Measurements from ENCODE around the gene MASTL. TPM values are rescaled to one million over a fixed set of nuclear protein-coding genes. Genes with fewer than 3 reads are reported as not detected.

MASTL gene
- total and polyA plus RNA-seq, 3 experiments from 2014 or later = 3.4 to 22.8 (median 22.6) TPM

- no peak overlapping the region for H3K4me3 Mint-ChIP-seq
- no peak overlapping the region for H3K27ac Mint-ChIP-seq
- DNase-seq = no peak
- Histone ChIP-seq H3K4me1 (ENCODE audit: insufficient read depth, low read length) (no peaks in the 10 kb centered on the region), H3K9me3 (ENCODE audit: low read length) (no peaks in the 10 kb centered on the region), H3K27me3 (ENCODE audit: insufficient read depth, low read length, poor library complexity, severe bottlenecking) (no peaks in the 10 kb centered on the region), H3K4me3 (ENCODE audit: low read length) (no peak overlapping the region), H3K27ac (ENCODE audit: low read depth, low read length) (no peak overlapping the region), H3K36me3 (ENCODE audit: insufficient read depth, low read length) (no peaks in the 10 kb centered on the region)
- no peaks in the 10 kb centered on the region for H3K27me3 Mint-ChIP-seq
- ChIA-PET POLR2A (interaction anchor here (1.1 kb wide), 1 partner anchor 34 kb away, joined by 3 read pairs; the partner anchor contains the start of gene YME1L1), CTCF (no interaction called here)
- peaks cover 0 to 23% (median 15%) of the 10 kb centered on the region in 3 donors for H3K36me3 Mint-ChIP-seq
- H3K4me1 Mint-ChIP-seq = no peaks in the 10 kb centered on the region
- H3K9me3 Mint-ChIP-seq = no peaks in the 10 kb centered on the region
Observed at GRCh38 chr10:27188897-27189296, 33.7 kb downstream of the MASTL start.

GRCh38 chr10:27190508-27190907 lies 35.4 kb downstream of the MASTL start:
- no peak for DNase-seq
- Histone ChIP-seq H3K27ac (ENCODE audit: low read depth, low read length) (no peak overlapping the region), H3K4me3 (ENCODE audit: low read length) (no peak overlapping the region), H3K4me1 (ENCODE audit: insufficient read depth, low read length) (no peaks in the 10 kb centered on the region), H3K27me3 (ENCODE audit: insufficient read depth, low read length, poor library complexity, severe bottlenecking) (no peaks in the 10 kb centered on the region), H3K9me3 (ENCODE audit: low read length) (no peaks in the 10 kb centered on the region), H3K36me3 (ENCODE audit: insufficient read depth, low read length) (no peaks in the 10 kb centered on the region)
- Mint-ChIP-seq H3K9me3 (no peaks in the 10 kb centered on the region), H3K27me3 (no peaks in the 10 kb centered on the region), H3K36me3 (peaks cover 0 to 15% (median 12%) of the 10 kb centered on the region in 3 donors), H3K4me3 (no peak overlapping the region), H3K4me1 (no peaks in the 10 kb centered on the region), H3K27ac (peak overlapping the region in 1 of 8 donors; percentile 35)
- CTCF ChIA-PET = no interaction called here
- POLR2A ChIA-PET = no interaction called here

GRCh38 chr10:27192284-27192683 lies 37.1 kb downstream of the MASTL start:
- Histone ChIP-seq H3K4me3 (ENCODE audit: low read length) (no peak overlapping the region), H3K36me3 (ENCODE audit: insufficient read depth, low read length) (peaks cover 5% of the 10 kb centered on the region), H3K9me3 (ENCODE audit: low read length) (no peaks in the 10 kb centered on the region), H3K4me1 (ENCODE audit: insufficient read depth, low read length) (no peaks in the 10 kb centered on the region), H3K27ac (ENCODE audit: low read depth, low read length) (no peak overlapping the region), H3K27me3 (ENCODE audit: insufficient read depth, low read length, poor library complexity, severe bottlenecking) (no peaks in the 10 kb centered on the region)
- no peak for DNase-seq
- no peaks in the 10 kb centered on the region for H3K27me3 Mint-ChIP-seq
- peaks cover 0 to 20% (median 10%) of the 10 kb centered on the region in 3 donors for H3K36me3 Mint-ChIP-seq
- no peaks in the 10 kb centered on the region for H3K4me1 Mint-ChIP-seq
- POLR2A ChIA-PET = no interaction called here
- CTCF ChIA-PET = no interaction called here
- H3K4me3 Mint-ChIP-seq = no peak overlapping the region
- no peaks in the 10 kb centered on the region for H3K9me3 Mint-ChIP-seq
- H3K27ac Mint-ChIP-seq = peak overlapping the region in 2 of 8 donors; percentile 50 to 74

DNA sequence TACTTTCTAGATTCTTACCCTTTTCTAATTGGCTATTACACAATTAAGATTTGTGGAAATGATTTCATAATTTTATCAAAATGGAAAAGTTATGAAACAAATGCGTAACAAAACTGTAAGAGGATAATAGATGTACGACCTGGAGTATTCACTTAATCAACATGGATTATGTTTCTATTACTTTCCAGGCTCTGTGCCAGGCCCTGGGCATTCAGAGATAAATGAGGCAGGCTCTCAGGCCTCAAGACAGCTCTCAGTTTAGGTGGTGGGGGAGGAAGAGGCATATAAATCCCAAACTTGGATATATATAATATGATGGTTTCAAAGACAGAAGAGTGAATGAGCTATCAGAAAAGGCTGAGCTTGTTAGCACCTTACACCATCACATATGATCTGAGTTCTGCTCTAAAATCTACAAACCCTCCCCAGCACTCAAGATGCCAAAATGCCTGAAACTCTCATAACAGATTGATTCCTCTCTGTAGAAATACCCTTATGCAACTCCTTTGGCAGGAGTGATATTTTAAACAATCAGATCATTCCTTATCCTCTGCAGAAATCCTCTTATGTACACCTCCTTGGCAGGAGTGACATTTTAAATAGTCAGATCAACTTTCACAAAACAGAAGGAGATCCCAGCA lies 42.9 kb downstream of the MASTL start:
- CTCF ChIA-PET = no interaction called here

DNA sequence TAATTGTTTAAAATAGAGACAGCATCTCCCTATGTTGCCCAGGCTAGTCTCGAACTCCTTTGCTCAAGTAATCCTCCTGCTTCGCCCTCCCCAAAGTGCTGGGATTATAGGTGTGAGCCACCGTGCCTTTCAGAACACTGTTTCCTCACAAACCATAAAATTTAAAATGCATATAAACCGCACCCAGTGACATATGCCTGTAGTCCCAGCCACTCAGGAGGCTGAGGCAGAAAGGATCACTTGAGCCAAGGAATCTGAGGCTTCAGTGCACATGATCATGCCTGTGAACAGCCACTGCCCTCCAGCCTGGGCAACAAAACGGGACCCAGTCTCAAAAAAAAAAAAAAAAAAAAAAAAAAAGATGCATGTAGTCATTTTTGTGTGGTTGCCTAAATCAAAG lies 48.7 kb downstream of the MASTL start:
- no peak overlapping the region for H3K4me3 Mint-ChIP-seq
- CTCF ChIA-PET = interaction anchor here (1.4 kb wide), 1 partner anchor 20 kb away, joined by 4 read pairs; no protein-coding TSS in a partner anchor
- no peaks in the 10 kb centered on the region for H3K4me1 Mint-ChIP-seq
- POLR2A ChIA-PET = no interaction called here
- DNase-seq = no peak
- H3K27me3 Mint-ChIP-seq = no peaks in the 10 kb centered on the region
- Histone ChIP-seq H3K27me3 (ENCODE audit: insufficient read depth, low read length, poor library complexity, severe bottlenecking) (no peaks in the 10 kb centered on the region), H3K4me1 (ENCODE audit: insufficient read depth, low read length) (no peaks in the 10 kb centered on the region), H3K27ac (ENCODE audit: low read depth, low read length) (no peak overlapping the region), H3K36me3 (ENCODE audit: insufficient read depth, low read length) (peaks cover 22% of the 10 kb centered on the region), H3K4me3 (ENCODE audit: low read length) (no peak overlapping the region), H3K9me3 (ENCODE audit: low read length) (no peaks in the 10 kb centered on the region)
- no peak overlapping the region for H3K27ac Mint-ChIP-seq
- peaks cover 0 to 74% (median 10%) of the 10 kb centered on the region in 3 donors for H3K36me3 Mint-ChIP-seq
- H3K9me3 Mint-ChIP-seq = no peaks in the 10 kb centered on the region

More for the DNA sequence above, 42.9 kb downstream of the MASTL start:
- no peaks in the 10 kb centered on the region for H3K9me3 ChIP-seq (ENCODE audit: low read length)
- no peak for DNase-seq
- H3K4me3 ChIP-seq (ENCODE audit: low read length) = no peak overlapping the region
- H3K27ac Mint-ChIP-seq = peak overlapping the region in 4 of 8 donors; percentile 24 to 76 (median 26)
- POLR2A ChIA-PET = no interaction called here
- H3K36me3 Mint-ChIP-seq = peaks cover 0 to 60% (median 9%) of the 10 kb centered on the region in 3 donors
- no peaks in the 10 kb centered on the region for H3K27me3 ChIP-seq (ENCODE audit: insufficient read depth, low read length, poor library complexity, severe bottlenecking)
- H3K36me3 ChIP-seq (ENCODE audit: insufficient read depth, low read length) = peaks cover 15% of the 10 kb centered on the region
- no peaks in the 10 kb centered on the region for H3K4me1 ChIP-seq (ENCODE audit: insufficient read depth, low read length)
- H3K9me3 Mint-ChIP-seq = no peaks in the 10 kb centered on the region
- H3K4me3 Mint-ChIP-seq = no peak overlapping the region
- peaks cover 0 to 3% (median 0%) of the 10 kb centered on the region in 3 donors for H3K4me1 Mint-ChIP-seq
- no peaks in the 10 kb centered on the region for H3K27me3 Mint-ChIP-seq
- H3K27ac ChIP-seq (ENCODE audit: low read depth, low read length) = no peak overlapping the region

- H3K9me3 ChIP-seq (ENCODE audit: low read length) = no peaks in the 10 kb centered on the region
- peaks cover 42% of the 10 kb centered on the region for H3K36me3 ChIP-seq (ENCODE audit: insufficient read depth, low read length)
- POLR2A ChIA-PET = no interaction called here
- H3K36me3 Mint-ChIP-seq = peaks cover 0 to 82% (median 11%) of the 10 kb centered on the region in 3 donors
- H3K27ac ChIP-seq (ENCODE audit: low read depth, low read length) = no peak overlapping the region
- H3K27me3 Mint-ChIP-seq = no peaks in the 10 kb centered on the region
- H3K4me1 ChIP-seq (ENCODE audit: insufficient read depth, low read length) = no peaks in the 10 kb centered on the region
- peaks cover 0 to 2% (median 0%) of the 10 kb centered on the region in 3 donors for H3K4me1 Mint-ChIP-seq
- CTCF ChIA-PET = interaction anchor here (1.0 kb wide), 1 partner anchor 16 kb away, joined by 4 read pairs; no protein-coding TSS in a partner anchor
- no peak for DNase-seq
- H3K4me3 ChIP-seq (ENCODE audit: low read length) = no peak overlapping the region
- H3K27me3 ChIP-seq (ENCODE audit: insufficient read depth, low read length, poor library complexity, severe bottlenecking) = no peaks in the 10 kb centered on the region
- H3K9me3 Mint-ChIP-seq = no peaks in the 10 kb centered on the region
- H3K27ac Mint-ChIP-seq = no peak overlapping the region
- no peak overlapping the region for H3K4me3 Mint-ChIP-seq
Observed at GRCh38 chr10:27207350-27207749, 52.2 kb downstream of the MASTL start.

DNA sequence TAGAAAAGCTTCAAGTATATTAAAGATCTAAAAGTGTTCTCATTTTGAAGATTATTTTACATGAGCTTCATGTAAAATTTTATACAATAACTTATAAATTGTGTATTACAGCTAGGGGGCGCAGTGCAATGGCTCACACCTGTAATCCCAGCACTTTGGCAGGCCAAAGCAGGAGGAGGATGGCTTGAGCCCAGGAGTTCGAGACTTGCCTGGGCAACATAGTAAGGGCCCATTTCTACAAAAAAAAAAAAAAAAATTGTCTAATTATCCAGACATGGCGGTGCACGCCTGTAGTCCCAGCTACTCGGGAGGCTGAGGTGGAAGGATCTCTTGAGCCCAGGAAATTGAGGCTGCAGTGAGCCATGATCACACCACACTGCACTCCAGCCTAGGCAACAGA lies 68.8 kb downstream of the MASTL start:
- Histone ChIP-seq H3K36me3 (ENCODE audit: insufficient read depth, low read length) (peaks cover 23% of the 10 kb centered on the region), H3K27ac (ENCODE audit: low read depth, low read length) (no peak overlapping the region), H3K4me1 (ENCODE audit: insufficient read depth, low read length) (peaks cover 25% of the 10 kb centered on the region), H3K4me3 (ENCODE audit: low read length) (no peak overlapping the region), H3K27me3 (ENCODE audit: insufficient read depth, low read length, poor library complexity, severe bottlenecking) (no peaks in the 10 kb centered on the region), H3K9me3 (ENCODE audit: low read length) (no peaks in the 10 kb centered on the region)
- H3K4me3 Mint-ChIP-seq = peak overlapping the region; percentile 18 to 84 (median 72)
- no peaks in the 10 kb centered on the region for H3K9me3 Mint-ChIP-seq
- H3K4me1 Mint-ChIP-seq = peaks cover 32 to 40% (median 38%) of the 10 kb centered on the region in 3 donors
- H3K27me3 Mint-ChIP-seq = no peaks in the 10 kb centered on the region
- peaks cover 0 to 54% (median 12%) of the 10 kb centered on the region in 3 donors for H3K36me3 Mint-ChIP-seq
- DNase-seq = peak; percentile 11 to 58 (median 35)
- POLR2A ChIA-PET = interaction anchor here (0.6 to 1.7 kb wide), 4 partner anchors 17 to 261 kb away, joined by 3 to 7 read pairs (median 6); partner anchors contain the start of gene ACBD5
- CTCF ChIA-PET = interaction anchor here (0.6 to 2.7 kb wide), 29 partner anchors 9 to 1321 kb away, joined by 3 to 20 read pairs (median 4); partner anchors contain the start of genes ACBD5 and MASTL
- peak overlapping the region in 7 of 8 donors; percentile 75 to 97 (median 91) for H3K27ac Mint-ChIP-seq

- H3K27ac ChIP-seq (ENCODE audit: low read depth, low read length) = no peak overlapping the region
- Mint-ChIP-seq H3K27me3 (no peaks in the 10 kb centered on the region), H3K27ac (peak overlapping the region; percentile 75 to 92 (median 90)), H3K4me3 (peak overlapping the region; percentile 65 to 84 (median 79)), H3K4me1 (peaks cover 29 to 40% (median 35%) of the 10 kb centered on the region in 3 donors), H3K9me3 (no peaks in the 10 kb centered on the region), H3K36me3 (peaks cover 0 to 46% (median 7%) of the 10 kb centered on the region in 3 donors)
- POLR2A ChIA-PET = interaction anchor here (1.2 to 1.7 kb wide), 2 partner anchors 15 to 71 kb away, joined by 3 to 5 read pairs; partner anchors contain the start of genes ACBD5 and YME1L1
- no peak overlapping the region for H3K4me3 ChIP-seq (ENCODE audit: low read length)
- no peaks in the 10 kb centered on the region for H3K27me3 ChIP-seq (ENCODE audit: insufficient read depth, low read length, poor library complexity, severe bottlenecking)
- H3K9me3 ChIP-seq (ENCODE audit: low read length) = no peaks in the 10 kb centered on the region
- H3K36me3 ChIP-seq (ENCODE audit: insufficient read depth, low read length) = peaks cover 16% of the 10 kb centered on the region
- DNase-seq = peak in 4 of 5 donors; percentile 33 to 63 (median 52)
- CTCF ChIA-PET = interaction anchor here (1.4 to 2.7 kb wide), 3 partner anchors 11 to 135 kb away, joined by 4 to 20 read pairs (median 7); no protein-coding TSS in a partner anchor
- peaks cover 25% of the 10 kb centered on the region for H3K4me1 ChIP-seq (ENCODE audit: insufficient read depth, low read length)
Observed at GRCh38 chr10:27225011-27225590, 69.9 kb downstream of the MASTL start.

Data from CD8-positive, alpha-beta memory T cell (primary cell).